Stimulated activated CD4-positive, alpha-beta T cell treated with anti-CD3 and anti-CD28 coated beads, TNF-alpha, amount 100 ng/mL, for 24 hours (primary cell): ENCODE measurements around the gene CCN5.
"Not testable (repeated sequence)": the region's sequence is repeated elsewhere in the genome, so short reads cannot be mapped to it uniquely, and the experiment has no call there.

Source experiments
- DNase-seq, 3 experiments: peaks; one replicate each; pipeline ENCODE4 v3.0.0-alpha.2; 2020; ENCODE audit warnings: low read depth in 3 of 3

Gene CCN5

DNA sequence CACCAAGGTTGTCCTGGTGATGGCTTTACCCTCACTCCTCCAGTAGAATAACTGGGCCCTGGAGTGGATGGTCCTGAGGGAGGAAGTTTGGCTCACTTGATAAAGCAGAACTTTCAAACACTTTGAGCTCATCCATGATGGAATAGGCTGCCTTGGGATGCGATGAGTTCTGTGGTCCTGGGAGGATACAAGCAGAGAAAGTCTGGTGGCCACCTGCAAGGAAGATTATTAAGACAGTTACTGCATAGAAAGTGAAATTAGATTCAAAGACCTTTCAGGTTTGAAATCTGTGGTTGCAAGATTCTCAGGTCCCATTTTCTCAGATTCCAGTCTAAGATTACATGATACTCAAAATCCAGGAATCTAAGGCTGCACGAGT lies 19.9 kb upstream of the CCN5 start:
- DNase-seq = no peak

DNA sequence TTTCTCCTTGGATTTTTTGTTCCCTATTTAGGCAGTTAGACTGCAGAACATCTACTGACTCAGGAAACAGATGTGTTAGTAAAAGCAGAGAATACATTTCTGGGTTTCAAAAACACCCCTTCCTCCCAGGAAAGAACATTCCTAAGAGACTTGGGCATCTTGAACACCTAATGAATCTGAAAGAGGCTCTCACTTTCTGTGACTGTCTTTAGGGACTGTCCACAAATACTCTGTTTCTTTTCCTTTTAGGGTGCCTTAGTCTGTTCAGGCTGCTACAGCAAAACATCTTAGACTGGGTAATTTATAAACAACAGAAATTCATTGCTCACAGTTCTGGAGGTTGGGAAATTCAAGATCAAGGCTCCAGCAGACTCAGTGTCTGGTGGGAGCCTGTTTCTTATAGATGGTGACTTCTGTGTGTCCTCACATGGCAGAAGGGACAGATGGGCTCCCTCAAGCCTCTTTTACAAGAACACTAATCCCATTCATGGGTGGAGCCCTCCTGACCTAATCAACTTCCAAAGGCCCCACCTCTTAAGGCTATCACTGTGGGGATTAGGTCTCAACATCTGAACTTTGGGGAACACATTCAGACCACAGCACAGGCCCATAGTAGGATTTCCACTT lies 19.4 kb upstream of the CCN5 start:
- no peak for DNase-seq

DNA sequence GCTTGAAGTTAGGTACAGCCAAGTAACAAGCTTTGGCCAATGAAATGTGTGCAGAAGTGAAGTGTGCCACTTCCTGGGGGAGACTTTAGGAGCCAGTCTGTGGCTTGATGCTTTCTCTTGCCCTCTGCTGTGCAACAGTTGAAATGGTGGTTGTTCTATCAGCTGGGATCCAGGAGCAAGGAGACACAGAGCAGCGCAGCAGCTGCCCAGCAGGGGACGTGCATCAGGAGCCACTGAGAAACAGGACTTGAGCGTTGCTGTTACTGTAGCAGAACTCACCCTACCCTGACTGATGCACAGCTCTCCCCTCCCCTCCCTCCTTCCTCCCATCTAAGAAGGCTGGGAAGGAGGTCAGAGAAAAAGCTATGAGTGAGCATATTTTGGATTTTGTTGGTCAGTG lies 18.9 kb upstream of the CCN5 start:
- DNase-seq = no peak

DNA sequence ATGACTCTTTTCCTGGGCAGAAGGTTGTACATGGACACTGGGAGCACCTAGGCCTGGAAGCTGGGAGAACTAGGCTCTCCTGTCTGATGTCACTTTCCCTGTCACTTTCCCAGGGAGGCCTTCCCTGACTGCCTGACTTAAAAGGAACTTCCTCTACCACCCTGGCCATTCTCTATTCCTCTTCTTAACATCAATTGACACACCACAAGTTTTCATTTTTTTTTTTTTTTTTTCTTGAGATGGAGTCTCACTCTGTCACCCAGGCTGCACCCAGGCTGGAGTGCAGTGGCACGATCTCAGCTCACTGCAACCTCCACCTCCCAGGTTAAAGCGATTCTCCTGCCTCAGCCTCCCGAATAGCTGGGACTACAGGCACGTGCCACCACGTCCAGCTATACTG lies 18.1 kb upstream of the CCN5 start:
- DNase-seq = not testable (repeated sequence)

DNA sequence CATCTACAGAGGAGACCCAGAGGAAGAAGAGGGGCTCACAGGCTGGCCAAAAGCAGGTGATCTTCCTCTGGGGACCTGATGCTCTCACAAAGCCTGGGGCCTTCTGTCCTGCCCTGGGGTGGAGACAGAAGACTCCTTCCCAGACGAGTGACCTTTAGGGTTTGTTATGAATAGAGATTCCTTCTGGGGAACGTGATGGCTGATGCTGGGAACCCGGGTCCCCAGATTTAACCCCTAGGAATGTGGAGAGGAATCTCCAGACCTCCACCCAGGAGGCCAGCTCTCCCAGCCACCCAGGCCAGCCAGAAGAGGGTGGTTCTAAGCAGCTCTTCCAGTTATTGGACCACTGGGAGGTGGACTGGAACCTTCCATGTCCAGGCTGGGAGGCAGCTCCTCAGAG lies 16.8 kb upstream of the CCN5 start:
- DNase-seq = no peak

DNA sequence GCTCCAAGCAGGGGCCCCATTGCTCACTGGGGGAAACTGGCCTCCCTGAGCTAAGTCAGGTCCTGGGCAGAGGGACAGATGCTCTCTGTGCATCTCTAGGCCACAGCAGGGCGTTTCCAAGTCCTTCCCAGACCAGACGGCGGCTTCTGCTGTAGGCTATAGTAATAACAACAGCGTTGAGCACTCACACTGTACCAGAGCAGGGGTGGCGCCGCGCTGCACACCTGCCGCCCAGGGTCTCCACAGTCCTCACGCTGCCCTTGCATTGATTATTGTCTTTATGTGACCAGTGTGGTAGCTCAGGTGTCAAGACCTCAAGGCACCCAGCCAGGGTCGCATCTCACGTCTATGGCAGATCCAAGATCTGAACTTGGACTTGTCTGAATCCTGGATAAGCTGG lies 14.9 kb upstream of the CCN5 start:
- no peak for DNase-seq

DNA sequence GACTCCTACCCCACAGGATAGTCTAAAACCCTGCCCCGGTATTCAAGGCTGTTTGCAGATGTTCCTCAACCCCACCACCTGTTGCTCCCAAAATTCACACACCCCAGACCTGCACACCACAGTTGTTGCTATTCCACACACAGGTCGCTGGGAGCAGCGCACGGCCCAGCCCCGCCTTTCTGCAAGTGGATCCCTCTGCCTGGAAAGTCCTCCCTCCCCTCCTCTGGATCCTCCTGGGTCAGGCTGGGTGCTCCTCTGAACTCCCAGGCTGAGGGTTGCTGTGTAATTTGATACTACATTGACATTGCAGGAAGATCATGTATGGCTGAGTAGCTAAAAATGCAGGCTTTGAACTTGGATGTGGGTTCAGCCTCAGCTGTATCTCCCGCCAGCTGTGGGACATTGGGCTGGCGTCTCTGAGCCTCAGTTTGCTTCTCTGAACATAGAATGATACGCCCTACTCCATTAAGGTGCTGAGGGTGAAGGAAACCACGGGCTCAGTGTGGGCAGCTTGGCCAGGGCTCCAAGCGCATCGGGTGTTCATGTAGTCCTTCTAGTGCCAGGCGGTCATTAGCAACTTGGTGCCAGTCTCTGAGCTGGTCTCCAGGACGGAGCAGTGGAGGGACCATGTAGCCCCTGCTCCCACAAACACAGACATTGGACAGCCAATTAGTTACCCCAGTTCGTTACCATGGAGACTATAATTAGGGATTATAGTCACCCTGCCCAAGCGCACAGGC lies 13.9 kb upstream of the CCN5 start:
- DNase-seq = no peak

DNA sequence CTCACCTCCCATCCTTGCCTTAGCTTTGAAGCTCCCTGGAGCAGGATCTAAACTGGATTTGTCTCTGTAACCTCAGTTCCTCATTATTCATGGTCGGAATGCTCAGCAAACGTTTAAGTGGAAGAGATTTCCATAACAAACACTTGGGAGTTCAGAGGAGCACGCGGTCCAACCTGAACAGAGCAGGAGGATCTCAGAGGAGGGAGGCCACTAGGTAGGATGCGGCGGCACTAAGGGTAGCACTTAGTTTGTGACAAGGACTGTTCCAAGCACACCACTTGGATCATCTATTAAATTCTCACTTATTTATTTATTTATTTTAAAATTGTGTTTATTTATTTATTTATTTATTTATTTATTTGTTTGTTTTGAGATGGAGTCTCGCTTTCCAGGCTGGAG lies 13.3 kb upstream of the CCN5 start:
- DNase-seq = no peak

DNA sequence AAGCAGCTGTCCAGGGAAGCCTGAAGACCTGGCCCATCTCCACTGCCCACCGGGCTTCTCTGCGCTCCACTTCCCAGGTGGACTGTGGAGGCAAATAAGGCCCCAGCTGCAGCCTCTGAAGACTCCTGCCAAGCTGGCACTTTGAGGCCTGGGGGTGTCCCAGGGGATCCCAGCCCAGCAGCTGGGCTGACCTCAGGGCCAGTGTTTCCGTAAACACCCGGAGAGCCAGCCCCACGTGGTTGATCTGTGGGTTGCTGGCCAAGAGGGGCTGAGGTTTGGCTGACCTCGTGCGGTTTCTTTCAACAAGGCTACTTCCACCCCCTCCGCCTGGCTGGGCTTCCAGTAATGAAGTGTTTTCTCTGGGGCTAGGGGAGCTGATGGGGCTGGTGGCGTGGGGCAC lies 12.4 kb upstream of the CCN5 start:
- no peak for DNase-seq

DNA sequence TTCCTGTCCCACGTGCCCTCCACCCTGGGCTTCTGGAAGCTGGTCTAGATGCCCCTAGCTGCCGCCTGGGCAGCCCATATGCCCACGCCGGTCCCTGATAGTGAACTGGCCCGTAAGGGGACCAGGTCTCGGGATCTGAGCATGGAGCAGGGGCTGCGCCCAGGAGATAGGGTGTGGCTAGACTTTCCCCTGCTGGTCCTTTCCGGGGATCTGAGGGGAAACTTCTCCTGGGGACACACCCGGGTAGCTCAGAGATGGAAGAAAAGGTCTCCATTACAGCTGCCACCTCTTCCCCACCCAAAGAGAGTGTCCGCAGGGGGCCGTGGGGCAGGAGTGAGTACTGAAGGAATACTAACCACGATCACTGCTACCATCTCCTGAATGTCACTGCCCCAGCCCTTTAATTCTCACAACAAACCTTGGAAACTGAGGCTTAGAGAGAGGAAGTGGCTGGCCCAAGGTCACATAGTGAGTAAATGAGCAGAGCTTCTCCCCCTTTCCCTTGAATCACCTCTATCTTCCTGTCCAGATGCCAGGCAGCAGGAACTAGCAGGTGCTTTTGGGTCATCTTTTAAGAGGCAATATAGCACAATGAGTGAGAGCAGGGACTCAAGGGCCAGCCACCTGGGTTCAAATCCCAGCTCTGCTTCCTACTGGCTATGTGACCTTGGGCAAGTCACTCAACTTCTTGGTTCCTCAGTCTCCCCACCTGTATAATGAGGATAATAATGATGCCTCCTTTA lies 11.8 kb upstream of the CCN5 start:
- DNase-seq = no peak

DNA sequence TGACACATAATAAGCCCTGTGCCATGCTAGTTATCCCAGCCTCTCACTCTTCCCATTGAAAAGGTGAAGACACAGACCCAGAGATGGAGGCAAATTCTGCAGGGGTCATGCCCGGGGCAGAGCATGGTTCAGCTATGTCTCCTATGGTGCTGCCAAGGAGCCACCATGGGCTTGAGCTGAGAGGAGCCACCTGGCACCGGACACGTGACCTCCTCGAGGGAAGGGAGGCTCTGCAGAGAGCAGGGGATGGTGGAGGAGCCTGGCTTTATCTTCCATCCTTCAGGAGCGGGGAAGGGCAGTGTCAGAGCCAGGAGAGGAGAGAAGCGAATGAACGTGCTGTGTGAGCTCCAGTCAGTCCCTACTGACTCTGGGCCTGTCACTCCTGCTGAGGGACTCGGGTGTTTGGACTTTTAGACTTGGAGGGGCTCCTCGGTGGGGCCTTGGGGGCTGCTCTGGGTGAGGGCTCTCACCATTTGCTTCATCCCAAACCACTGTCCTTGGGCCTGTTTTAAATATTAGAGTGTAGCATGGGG lies 11.1 kb upstream of the CCN5 start:
- DNase-seq = no peak

DNA sequence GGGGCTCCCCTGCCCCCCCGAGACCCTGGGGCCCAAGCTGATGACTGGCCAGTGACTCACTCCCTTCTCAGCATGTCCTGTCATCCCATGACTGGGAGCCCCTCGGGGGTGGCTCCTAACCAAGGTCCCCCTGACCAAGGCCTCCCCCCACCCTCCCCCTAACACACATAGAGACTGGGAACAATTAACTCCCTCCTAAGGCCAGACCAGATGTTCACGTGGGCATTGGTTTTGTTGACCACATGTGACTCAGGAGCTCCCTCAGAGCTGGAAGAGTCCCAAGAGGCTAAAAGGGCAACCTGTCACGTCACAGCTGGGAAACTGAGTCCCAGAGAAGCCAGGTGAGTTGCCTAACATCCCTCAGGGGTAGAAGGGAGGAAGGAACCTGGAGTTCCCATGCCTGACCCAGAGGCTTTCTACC lies 10.6 kb upstream of the CCN5 start:
- DNase-seq = no peak

DNA sequence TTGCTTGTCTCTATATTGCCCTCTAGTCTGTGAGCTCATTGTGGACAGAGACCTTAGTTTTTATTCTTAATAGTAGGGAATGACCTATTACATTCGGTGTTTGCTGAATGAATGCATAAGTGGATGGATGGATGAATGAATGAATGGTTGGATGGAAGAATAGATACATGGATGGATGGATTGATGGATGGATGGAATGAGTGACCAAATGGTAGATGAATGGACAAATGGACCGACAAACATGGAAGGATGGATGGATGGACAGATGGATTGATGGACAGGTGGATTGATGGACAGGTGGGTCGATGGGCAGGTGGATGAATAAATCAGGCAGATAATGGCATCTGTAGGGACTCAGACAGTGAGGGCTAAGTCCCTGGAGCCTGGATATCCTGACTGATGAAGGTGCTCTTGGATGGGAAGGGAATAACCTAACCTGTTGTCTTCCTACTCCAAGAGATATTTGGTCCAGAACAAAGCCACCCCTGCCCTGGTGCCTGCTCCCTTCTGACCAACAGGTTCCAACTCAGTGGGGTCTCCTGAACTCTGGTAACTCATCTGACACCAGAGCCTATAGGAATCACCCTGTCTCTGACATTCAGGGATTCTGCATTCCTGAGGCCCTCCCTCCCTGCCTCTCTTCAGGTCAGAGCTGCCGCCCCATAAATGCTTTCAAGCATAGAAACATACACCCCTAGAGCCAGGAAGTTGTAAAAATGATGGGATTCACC lies 9.6 kb upstream of the CCN5 start:
- DNase-seq = no peak

DNA sequence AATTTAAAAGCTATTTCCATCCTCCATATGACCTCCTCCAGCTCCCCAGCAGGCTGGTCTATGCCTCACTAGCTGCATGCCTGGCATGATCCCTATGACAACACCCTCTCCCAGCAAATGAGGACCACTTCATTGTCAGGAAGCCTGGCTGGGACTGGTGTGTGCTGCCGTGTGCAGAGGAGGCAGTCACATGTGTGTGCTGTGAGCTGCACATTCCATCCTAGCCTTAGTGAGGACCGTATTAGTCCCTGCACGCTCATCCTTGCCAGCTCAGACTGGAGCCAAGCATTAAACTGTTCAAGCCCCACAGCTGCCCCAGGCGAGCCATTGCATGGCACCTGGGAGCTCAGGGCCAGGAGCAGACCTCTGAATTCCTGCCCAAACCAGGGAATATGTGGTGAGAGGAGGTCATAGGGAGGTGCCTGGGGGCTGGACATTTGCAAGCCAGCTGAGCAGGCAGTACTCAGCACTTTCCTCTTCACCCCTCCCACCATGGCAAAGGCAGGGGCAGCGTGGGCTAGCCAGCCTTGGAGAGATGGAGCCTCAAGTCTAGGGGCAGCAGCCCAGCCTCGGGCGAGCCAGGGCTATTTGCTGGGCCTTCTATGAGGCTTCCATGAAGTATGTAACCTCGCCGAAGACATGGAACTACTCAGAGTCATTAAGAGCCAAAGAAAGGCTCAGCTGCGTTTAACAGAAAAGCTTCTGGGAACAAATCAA lies 8.7 kb upstream of the CCN5 start:
- no peak for DNase-seq

DNA sequence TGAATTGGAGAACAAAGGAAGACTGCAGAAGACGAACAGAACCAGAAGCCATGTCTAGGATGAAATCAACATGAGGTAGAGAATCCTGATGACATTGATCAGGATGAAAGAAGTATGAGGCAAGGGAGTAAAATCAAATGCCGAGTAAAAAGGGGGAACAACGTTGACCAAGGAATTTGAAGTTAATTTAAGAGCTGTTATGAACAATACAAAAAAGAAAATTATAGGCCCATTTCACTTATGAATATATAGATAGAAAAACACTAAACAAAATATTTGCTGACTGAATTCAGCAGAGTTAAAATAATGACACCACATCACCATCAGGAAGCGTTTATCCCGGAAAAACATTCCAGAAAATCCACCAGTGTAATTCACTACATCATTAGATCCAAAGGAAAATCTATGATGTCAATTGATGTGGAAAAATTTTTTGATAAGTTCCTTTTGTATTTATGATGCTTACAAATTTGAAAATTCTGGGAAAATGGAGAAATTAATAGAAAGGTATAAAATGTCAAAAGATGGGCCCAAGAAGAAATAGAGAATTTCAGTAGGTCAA lies 8.1 kb upstream of the CCN5 start:
- no peak for DNase-seq

DNA sequence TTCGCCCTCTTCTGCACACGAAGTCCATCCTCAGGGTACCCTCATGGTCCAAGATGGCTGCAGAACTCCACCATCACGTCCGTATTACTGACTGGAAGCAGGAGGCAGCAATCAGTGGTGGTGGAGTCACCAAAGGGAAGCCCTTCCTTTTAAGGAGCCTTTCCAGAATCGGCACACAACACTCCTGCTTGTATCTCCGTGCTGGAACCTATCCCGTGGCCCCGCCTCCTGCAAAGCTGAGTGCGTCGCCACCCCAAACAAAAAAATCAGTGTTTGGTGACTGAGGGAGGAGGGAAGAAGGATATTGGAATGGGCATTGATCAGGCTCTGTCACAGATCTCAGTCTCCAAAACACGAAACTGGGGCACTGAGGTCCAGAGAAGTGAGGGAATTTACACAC lies 5.8 kb upstream of the CCN5 start:
- DNase-seq = no peak

DNA sequence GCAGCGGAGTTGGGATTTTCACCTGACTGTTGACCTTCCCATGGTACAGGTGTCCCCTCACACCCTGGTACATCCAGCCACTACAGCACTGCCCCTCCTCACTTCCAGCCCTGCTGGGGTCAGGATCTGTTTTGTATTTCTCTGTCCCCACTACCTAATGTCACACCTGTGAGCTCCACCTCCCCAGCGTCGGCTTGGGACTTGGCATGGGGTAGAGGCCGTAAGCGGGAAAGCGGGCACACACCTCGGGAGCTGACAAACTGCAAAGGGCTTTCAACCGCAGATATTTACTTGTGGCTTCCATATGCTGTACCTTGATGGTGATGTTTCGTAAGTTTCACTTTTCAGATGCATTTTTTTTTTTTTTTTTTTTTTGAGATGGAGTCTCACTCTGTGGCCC lies 5.4 kb upstream of the CCN5 start:
- DNase-seq = no peak

DNA sequence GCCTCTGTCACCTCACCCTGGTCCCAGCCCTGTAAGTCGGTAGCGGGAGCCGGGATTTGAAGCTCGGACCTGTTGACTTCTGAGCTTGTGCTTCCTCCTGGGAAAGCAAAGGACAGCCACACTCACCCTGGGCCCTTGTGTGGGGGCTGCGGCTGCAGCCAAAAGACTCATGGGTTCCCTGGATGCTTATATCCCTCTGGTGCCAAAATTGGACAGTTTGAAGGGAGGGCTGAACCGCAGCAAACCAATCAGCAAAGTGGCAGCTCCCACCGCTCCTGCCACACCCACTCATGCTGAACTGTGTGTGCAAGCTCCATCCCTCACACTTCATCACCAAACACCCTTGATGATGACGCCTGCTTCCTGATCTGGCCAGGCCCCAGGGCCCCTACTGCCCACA lies 3.9 kb upstream of the CCN5 start:
- no peak for DNase-seq

DNA sequence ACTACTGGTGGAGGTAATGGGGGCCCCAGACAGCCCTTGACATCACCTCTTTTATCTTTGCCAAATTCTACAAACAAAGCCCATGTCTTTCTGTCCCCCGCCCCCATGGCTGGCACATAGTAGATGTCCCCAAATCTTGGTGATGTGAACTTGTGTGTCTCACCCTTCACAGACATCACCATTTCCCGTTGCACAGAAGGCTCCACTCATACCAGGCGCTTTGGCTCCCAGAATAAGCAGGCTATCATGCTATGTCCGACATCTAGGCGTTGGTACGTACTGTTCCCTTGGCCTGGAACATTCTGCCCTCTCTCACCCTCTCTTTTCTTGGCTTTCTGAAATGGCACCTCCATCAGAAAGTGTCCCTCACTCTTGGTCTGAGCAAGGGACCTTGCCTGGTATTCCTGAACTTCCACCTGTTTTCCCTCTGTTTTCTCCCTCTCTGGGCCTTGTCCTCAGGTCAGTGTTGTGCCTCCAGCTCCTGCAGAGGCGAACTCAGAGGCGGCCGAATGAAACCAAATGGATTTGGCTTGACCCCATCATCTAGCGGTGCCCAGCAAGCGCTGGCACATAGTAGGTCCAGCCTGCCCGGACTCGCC lies 968 bp upstream of the CCN5 start:
- DNase-seq = no peak

DNA sequence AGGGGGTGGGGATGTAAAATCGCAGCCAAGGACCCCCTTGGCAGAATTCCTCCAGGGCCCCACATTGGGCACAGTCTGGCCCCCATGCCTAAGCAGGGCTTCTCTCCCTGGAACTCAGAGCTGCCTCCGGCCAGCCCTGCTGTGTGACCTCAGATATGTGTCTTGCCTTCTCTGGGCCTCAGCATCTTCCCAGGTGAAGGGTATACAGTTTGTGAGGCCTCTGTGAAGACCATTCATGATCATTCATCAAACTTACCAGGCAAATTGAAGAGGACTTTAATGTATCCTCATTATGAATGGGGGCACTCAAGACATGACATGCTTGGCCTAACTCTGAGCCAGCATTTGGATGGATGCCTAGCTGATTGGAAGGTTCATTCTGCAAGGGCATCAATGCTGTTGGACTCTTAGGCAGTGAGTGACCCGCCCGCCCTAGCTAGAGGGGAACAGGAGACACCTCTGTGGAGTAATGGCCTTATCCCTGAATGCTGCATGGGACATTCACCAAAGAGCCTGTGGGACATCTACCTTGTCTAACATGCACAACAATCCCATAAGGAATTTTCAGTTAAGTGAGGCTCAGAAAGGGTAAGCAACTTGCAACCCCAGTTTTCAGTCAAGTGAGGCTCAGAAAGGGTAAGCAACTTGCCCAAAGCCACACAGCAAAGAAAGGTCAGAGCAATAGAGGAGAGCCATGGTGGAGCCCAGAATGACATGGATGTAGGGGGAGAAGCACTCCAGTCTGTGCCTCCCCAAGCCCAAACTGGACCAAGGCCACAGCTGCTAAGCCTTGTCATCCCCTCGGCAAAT lies 535 bp downstream of the CCN5 start:
- DNase-seq = no peak
